ENCODE data around the gene AP3S1.

GRCh38 chr5:115813719-115814118 is 28.0 kb upstream of the AP3S1 start:
- TF ChIP-seq POLR2A (IDR thresholded peaks at IDR 0.05) = no peak
- TF ChIP-seq, protein P1, sequence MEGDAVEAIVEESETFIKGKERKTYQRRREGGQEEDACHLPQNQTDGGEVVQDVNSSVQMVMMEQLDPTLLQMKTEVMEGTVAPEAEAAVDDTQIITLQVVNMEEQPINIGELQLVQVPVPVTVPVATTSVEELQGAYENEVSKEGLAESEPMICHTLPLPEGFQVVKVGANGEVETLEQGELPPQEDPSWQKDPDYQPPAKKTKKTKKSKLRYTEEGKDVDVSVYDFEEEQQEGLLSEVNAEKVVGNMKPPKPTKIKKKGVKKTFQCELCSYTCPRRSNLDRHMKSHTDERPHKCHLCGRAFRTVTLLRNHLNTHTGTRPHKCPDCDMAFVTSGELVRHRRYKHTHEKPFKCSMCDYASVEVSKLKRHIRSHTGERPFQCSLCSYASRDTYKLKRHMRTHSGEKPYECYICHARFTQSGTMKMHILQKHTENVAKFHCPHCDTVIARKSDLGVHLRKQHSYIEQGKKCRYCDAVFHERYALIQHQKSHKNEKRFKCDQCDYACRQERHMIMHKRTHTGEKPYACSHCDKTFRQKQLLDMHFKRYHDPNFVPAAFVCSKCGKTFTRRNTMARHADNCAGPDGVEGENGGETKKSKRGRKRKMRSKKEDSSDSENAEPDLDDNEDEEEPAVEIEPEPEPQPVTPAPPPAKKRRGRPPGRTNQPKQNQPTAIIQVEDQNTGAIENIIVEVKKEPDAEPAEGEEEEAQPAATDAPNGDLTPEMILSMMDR (IDR thresholded peaks at IDR 0.05) = no peak

Data from uterus (tissue), 2 donors.